NCI-H146 treated with DMSO at 0.1 percent for 48 hours (cell line): ENCODE data around the gene FLT3LG.
A peak's percentile ranks its signal among the peaks of the same experiment; 100 is the strongest.

Experiments used
- DNase-seq: peaks from one replicate; lab custom pipeline; 2025; ENCODE audit not compliant: unreplicated experiment; lab: John Stamatoyannopoulos, UW

Gene FLT3LG

GRCh38 chr19:49473868-49474541 lies at the start of gene FLT3LG:
Gene FLT3LG (plus strand): TSS chr19:49474215. CDS start chr19:49474640, 425 bp downstream.
- DNase-seq, result peak; percentile 29

- DNase-seq, result no peak
Measured at GRCh38 chr19:49425178-49425577, 48.8 kb upstream of the FLT3LG start, which contains the start of gene GFY. Gene GFY (plus strand): TSS chr19:49425388. CDS start chr19:49426431, 1,043 bp downstream.

GRCh38 chr19:49425922-49426592 lies 48.0 kb upstream of the FLT3LG start:
- DNase-seq, result no peak

GRCh38 chr19:49427339-49427738 lies 46.7 kb upstream of the FLT3LG start:
- no peak for DNase-seq

- peak; percentile 31 for DNase-seq
Measured at GRCh38 chr19:49427855-49428546, 46.0 kb upstream of the FLT3LG start.

- DNase-seq, result no peak
Measured at GRCh38 chr19:49428547-49429451, 45.2 kb upstream of the FLT3LG start.

GRCh38 chr19:49430172-49430677 lies 43.8 kb upstream of the FLT3LG start:
- DNase-seq, result no peak

- DNase-seq, result no peak
Measured at GRCh38 chr19:49430678-49431329, 43.2 kb upstream of the FLT3LG start.

GRCh38 chr19:49431330-49431749 lies 42.7 kb upstream of the FLT3LG start:
- DNase-seq, result no peak

GRCh38 chr19:49432141-49433073 lies 41.6 kb upstream of the FLT3LG start:
- peak; percentile 47 for DNase-seq

GRCh38 chr19:49433240-49433901 lies 40.6 kb upstream of the FLT3LG start:
- DNase-seq, result no peak

GRCh38 chr19:49434907-49435583 lies 39.0 kb upstream of the FLT3LG start:
- no peak for DNase-seq

- DNase-seq, result no peak
Measured at GRCh38 chr19:49435670-49436069, 38.3 kb upstream of the FLT3LG start.

GRCh38 chr19:49436381-49437017 lies 37.5 kb upstream of the FLT3LG start:
- DNase-seq, result no peak

- no peak for DNase-seq
Measured at GRCh38 chr19:49437231-49437630, 36.8 kb upstream of the FLT3LG start.

GRCh38 chr19:49438261-49438660 lies 35.8 kb upstream of the FLT3LG start:
- DNase-seq, result no peak

- DNase-seq, result no peak
Measured at GRCh38 chr19:49439836-49440235, 34.2 kb upstream of the FLT3LG start.
